Keratinocyte (primary cell): ENCODE results near the gene DLGAP1.

Experiments
- EZH2 ChIP-seq: IDR thresholded peaks from one replicate; pipeline ENCODE4 v1.6.1; 2012; ENCODE audit warnings: inconsistent platforms, mild to moderate bottlenecking, low read length, moderate library complexity
- TF ChIP-seq, protein P1 (sequence below), 3 experiments: IDR thresholded peaks in 1 of 3; conservative IDR thresholded peaks in 1 of 3; optimal IDR thresholded peaks in 1 of 3; 2 replicates in 2 of 3; 3 replicates in 1 of 3; pipeline versions ENCODE3 to v1.5.1; 2011; ENCODE audit warnings: low read length in 3 of 3, mild to moderate bottlenecking in 3 of 3, moderate library complexity in 2 of 3, control low read depth in 1 of 3, inconsistent platforms in 1 of 3; ENCODE audit not compliant: insufficient read depth in 2 of 3; ENCODE audit errors: extremely low read depth in 1 of 3

DNA sequence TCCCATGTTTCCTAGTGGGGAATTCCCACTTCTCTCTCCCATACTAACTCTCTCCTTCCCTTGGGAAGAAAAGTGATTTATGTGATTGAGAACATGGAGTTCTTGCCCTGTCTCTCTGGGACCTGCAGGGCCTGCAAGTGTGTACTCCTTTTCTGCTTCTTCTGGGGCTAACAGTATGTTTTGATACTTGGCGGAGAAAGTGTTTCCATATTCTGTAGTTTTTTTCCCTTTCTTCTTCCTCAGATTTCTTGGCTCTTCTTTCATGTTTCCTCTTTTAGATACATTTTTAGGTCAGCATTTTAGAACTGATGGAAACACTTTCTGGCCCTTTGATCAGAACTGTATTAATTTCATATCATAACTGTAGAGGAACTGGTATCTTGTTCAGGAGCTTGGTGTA lies 352.2 kb downstream of the DLGAP1 start:
- TF ChIP-seq EZH2, result no peak
- TF ChIP-seq, protein P1, sequence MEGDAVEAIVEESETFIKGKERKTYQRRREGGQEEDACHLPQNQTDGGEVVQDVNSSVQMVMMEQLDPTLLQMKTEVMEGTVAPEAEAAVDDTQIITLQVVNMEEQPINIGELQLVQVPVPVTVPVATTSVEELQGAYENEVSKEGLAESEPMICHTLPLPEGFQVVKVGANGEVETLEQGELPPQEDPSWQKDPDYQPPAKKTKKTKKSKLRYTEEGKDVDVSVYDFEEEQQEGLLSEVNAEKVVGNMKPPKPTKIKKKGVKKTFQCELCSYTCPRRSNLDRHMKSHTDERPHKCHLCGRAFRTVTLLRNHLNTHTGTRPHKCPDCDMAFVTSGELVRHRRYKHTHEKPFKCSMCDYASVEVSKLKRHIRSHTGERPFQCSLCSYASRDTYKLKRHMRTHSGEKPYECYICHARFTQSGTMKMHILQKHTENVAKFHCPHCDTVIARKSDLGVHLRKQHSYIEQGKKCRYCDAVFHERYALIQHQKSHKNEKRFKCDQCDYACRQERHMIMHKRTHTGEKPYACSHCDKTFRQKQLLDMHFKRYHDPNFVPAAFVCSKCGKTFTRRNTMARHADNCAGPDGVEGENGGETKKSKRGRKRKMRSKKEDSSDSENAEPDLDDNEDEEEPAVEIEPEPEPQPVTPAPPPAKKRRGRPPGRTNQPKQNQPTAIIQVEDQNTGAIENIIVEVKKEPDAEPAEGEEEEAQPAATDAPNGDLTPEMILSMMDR (optimal IDR thresholded peaks at IDR 0.05 in 1 of 3, IDR thresholded peaks at IDR 0.05 in 1 of 3, conservative IDR thresholded peaks at IDR 0.05 in 1 of 3; ENCODE audit: extremely low read depth in 1 of 3, insufficient read depth in 2 of 3, low read length in 3 of 3), result no peak
